Measurements from ENCODE around the gene USP26.
"Not testable (repeated sequence)": the region's sequence is repeated elsewhere in the genome, so short reads cannot be mapped to it uniquely, and the experiment has no call there.

USP26 gene

GRCh38 chrX:133097031-133097430 lies at the start of gene USP26:
TSS of gene USP26 (minus strand) at chrX:133097109. CDS start at chrX:133028220, 68,889 bp downstream.
- no peak for FAIRE-seq

GRCh38 chrX:133134282-133134681 lies 37.4 kb upstream of the USP26 start:
- no peak for FAIRE-seq

- no peak for FAIRE-seq
These were observed 23.5 kb upstream of the USP26 start for GRCh38 chrX:133120406-133120805.

GRCh38 chrX:133094098-133094731 lies 2.7 kb downstream of the USP26 start:
- FAIRE-seq = no peak

GRCh38 chrX:133090236-133090809 lies 6.6 kb downstream of the USP26 start:
- no peak for FAIRE-seq

GRCh38 chrX:133089411-133089810 lies 7.5 kb downstream of the USP26 start:
- FAIRE-seq = no peak

- no peak for FAIRE-seq
These were observed 11.1 kb downstream of the USP26 start for GRCh38 chrX:133085785-133086184.

- not testable (repeated sequence) for FAIRE-seq
These were observed 11.9 kb downstream of the USP26 start for GRCh38 chrX:133085056-133085455.

GRCh38 chrX:133083899-133084298 lies 13.0 kb downstream of the USP26 start:
- no peak for FAIRE-seq

- FAIRE-seq = no peak
These were observed 14.9 kb downstream of the USP26 start for GRCh38 chrX:133081990-133082389.

GRCh38 chrX:133077856-133078255 lies 19.1 kb downstream of the USP26 start:
- FAIRE-seq = not testable (repeated sequence)

- no peak for FAIRE-seq
These were observed 24.3 kb downstream of the USP26 start for GRCh38 chrX:133072566-133072965.

GRCh38 chrX:133068461-133068860 lies 28.4 kb downstream of the USP26 start:
- no peak for FAIRE-seq

- FAIRE-seq = no peak
These were observed 40.6 kb downstream of the USP26 start for GRCh38 chrX:133056341-133056740.

GRCh38 chrX:133054761-133055405 lies 42.0 kb downstream of the USP26 start:
- FAIRE-seq = no peak

GRCh38 chrX:133053861-133054598 lies 42.9 kb downstream of the USP26 start:
- no peak for FAIRE-seq

GRCh38 chrX:133048751-133049150 lies 48.2 kb downstream of the USP26 start:
- no peak for FAIRE-seq

- FAIRE-seq = no peak
These were observed 50.3 kb downstream of the USP26 start for GRCh38 chrX:133046601-133047000.

- FAIRE-seq = no peak
These were observed 50.9 kb downstream of the USP26 start for GRCh38 chrX:133045986-133046385.

GRCh38 chrX:133044145-133044786 lies 52.6 kb downstream of the USP26 start:
- not testable (repeated sequence) for FAIRE-seq

- no peak for FAIRE-seq
These were observed 54.6 kb downstream of the USP26 start for GRCh38 chrX:133042260-133042659.

- no peak for FAIRE-seq
These were observed 63.9 kb downstream of the USP26 start for GRCh38 chrX:133033010-133033409.

- no peak for FAIRE-seq
These were observed 78.7 kb downstream of the USP26 start for GRCh38 chrX:133018229-133018628.
